HEK293 (cell line): ENCODE results near the gene ZHX3.

Experiments used
- ZNF121 ChIP-seq: fragments of 450-650 bp; formaldehyde crosslinking; IDR thresholded peaks from 2 replicates; pipeline ENCODE4 v1.5.1; 2016; ENCODE audit warnings: missing biosample characterization, missing genetic modification characterization
- TF ChIP-seq, protein P1 (sequence below): fragments of 450-650 bp; formaldehyde crosslinking; IDR thresholded peaks from 2 replicates; pipeline ENCODE4 v1.5.1; 2016; ENCODE audit warnings: missing biosample characterization, missing genetic modification characterization

DNA sequence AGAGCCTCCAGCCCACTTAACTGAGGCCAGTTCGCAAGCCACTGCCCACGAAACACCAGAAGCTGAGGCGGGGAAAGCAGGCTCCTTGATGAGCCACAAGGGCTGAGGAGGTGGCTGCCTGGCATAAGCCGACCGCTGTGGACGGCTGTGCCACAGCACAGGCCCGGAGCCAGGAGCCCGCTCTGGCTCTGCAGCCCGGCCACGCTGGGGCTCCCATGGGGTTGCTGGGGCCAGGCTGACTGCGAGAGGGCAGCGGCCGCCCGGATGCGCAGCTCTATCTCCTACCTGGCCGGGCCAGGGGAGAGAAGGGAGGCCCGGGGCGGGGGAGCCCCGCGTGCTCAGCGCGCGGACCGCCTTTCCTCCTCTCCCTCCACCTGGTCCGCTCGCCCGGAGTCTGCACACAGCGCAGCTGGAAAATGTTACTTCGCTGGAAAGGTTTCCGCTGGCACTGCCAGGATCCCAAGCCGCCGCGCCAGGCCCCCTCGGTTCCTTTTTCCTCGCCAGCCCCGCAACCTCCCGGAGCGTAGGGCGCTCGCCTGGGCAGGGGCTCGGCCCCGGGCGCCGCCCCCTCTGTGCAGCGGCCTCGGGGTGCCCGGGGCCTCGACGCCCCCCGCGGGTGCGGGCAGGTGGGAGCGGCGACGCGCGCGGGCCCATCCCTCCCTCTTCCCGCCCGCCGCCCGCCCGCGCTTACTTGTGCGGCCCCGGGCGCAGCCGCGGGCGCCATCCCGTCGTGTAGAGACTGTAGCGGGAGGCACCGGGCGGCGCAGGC lies 48.4 kb upstream of the ZHX3 start:
- TF ChIP-seq ZNF121: no peak
- TF ChIP-seq, protein P1, sequence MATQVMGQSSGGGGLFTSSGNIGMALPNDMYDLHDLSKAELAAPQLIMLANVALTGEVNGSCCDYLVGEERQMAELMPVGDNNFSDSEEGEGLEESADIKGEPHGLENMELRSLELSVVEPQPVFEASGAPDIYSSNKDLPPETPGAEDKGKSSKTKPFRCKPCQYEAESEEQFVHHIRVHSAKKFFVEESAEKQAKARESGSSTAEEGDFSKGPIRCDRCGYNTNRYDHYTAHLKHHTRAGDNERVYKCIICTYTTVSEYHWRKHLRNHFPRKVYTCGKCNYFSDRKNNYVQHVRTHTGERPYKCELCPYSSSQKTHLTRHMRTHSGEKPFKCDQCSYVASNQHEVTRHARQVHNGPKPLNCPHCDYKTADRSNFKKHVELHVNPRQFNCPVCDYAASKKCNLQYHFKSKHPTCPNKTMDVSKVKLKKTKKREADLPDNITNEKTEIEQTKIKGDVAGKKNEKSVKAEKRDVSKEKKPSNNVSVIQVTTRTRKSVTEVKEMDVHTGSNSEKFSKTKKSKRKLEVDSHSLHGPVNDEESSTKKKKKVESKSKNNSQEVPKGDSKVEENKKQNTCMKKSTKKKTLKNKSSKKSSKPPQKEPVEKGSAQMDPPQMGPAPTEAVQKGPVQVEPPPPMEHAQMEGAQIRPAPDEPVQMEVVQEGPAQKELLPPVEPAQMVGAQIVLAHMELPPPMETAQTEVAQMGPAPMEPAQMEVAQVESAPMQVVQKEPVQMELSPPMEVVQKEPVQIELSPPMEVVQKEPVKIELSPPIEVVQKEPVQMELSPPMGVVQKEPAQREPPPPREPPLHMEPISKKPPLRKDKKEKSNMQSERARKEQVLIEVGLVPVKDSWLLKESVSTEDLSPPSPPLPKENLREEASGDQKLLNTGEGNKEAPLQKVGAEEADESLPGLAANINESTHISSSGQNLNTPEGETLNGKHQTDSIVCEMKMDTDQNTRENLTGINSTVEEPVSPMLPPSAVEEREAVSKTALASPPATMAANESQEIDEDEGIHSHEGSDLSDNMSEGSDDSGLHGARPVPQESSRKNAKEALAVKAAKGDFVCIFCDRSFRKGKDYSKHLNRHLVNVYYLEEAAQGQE (tag by site-specific recombination): no peak
